Colonic mucosa (tissue), 4 donors: ENCODE measurements around the gene PTTG1IP2. TPM values are rescaled to one million over a fixed set of nuclear protein-coding genes. Genes with fewer than 3 reads are reported as not detected.

Experiments
- DNase-seq: peaks from one replicate; pipeline ENCODE4 v3.0.0-alpha.2; 2020
- H3K27ac ChIP-seq: fragments of 200-600 bp; one replicate; pipeline ENCODE4 v1.8.0; 2021
- H3K27me3 ChIP-seq: fragments of 200-600 bp; one replicate; pipeline ENCODE4 v1.8.0; 2021
- H3K36me3 ChIP-seq: fragments of 200-600 bp; one replicate; pipeline ENCODE4 v1.8.0; 2021
- H3K4me1 ChIP-seq: fragments of 200-600 bp; one replicate; pipeline ENCODE4 v1.8.0; 2021; ENCODE audit warnings: mild to moderate bottlenecking
- H3K4me3 ChIP-seq: fragments of 200-600 bp; one replicate; pipeline ENCODE4 v1.8.0; 2021
- H3K9ac ChIP-seq, 2 donors: one replicate each; pipeline ENCODE4 v1.7.0; 2013; ENCODE audit warnings: control low read depth in 2 of 2, low read depth in 2 of 2, low read length in 2 of 2
- H3K9me3 ChIP-seq: fragments of 200-600 bp; one replicate; pipeline ENCODE4 v1.8.0; 2021
- intact Hi-C: fragments of 100-400 bp; cut with DNase I; formaldehyde crosslinking; loops from one replicate; pipeline ENCODE4 v1.14.1; 2022
- total RNA-seq, 2 donors: library from RNA; stranded (reverse); fragmentation: NEBNext Ultra II Directional in 1 of 2; extraction: Animal tissue kit (Norgen Biotek cat#: 25700) in 1 of 2; gene quantifications; one replicate each; pipeline ENCODE4 v1.2.1, GENCODE V29; 2021
- TF ChIP-seq, protein P1 (sequence below): fragments of 200-600 bp; IDR thresholded peaks from one replicate; pipeline ENCODE4 v1.8.0; 2022; ENCODE audit warnings: antibody characterized with exemption, mild to moderate bottlenecking
- donor health status: healthy.
- donor health status: DM: no; HTN: no; CAD: no.
- donor health status: DM: no; HTN: no; CAD: no.

Gene PTTG1IP2
- total RNA-seq, 2 donors from 2014 or later, result not detected

DNA sequence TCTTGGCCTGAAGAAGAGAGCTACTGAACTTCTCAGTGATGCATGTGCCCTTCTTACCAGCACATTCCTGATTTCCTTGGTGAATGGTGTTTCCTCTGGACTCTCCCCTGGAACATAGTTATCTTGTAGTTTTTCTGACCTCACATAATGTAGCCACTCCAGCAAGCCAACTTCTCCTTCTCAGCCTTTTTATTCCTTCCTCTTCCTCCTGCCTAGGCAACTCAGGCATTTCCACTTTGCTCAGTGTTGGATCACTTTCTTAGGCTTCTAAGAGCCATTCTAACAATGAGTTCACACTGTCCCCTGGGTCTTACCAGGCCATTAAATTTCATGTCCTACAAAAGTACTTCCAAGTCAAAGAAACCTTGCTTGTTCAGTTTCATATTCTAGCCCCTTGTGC is 3.6 kb upstream of the PTTG1IP2 start:
- intact Hi-C loops, result no loop called here
- Histone ChIP-seq H3K4me3 (no peak overlapping the region), H3K9me3 (no peaks in the 10 kb centered on the region), H3K36me3 (no peaks in the 10 kb centered on the region), H3K27ac (no peak overlapping the region), H3K27me3 (no peaks in the 10 kb centered on the region), H3K4me1 (no peaks in the 10 kb centered on the region), H3K9ac (no peak overlapping the region)
- TF ChIP-seq, protein P1, sequence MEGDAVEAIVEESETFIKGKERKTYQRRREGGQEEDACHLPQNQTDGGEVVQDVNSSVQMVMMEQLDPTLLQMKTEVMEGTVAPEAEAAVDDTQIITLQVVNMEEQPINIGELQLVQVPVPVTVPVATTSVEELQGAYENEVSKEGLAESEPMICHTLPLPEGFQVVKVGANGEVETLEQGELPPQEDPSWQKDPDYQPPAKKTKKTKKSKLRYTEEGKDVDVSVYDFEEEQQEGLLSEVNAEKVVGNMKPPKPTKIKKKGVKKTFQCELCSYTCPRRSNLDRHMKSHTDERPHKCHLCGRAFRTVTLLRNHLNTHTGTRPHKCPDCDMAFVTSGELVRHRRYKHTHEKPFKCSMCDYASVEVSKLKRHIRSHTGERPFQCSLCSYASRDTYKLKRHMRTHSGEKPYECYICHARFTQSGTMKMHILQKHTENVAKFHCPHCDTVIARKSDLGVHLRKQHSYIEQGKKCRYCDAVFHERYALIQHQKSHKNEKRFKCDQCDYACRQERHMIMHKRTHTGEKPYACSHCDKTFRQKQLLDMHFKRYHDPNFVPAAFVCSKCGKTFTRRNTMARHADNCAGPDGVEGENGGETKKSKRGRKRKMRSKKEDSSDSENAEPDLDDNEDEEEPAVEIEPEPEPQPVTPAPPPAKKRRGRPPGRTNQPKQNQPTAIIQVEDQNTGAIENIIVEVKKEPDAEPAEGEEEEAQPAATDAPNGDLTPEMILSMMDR, result no peak
- no peak for DNase-seq

DNA sequence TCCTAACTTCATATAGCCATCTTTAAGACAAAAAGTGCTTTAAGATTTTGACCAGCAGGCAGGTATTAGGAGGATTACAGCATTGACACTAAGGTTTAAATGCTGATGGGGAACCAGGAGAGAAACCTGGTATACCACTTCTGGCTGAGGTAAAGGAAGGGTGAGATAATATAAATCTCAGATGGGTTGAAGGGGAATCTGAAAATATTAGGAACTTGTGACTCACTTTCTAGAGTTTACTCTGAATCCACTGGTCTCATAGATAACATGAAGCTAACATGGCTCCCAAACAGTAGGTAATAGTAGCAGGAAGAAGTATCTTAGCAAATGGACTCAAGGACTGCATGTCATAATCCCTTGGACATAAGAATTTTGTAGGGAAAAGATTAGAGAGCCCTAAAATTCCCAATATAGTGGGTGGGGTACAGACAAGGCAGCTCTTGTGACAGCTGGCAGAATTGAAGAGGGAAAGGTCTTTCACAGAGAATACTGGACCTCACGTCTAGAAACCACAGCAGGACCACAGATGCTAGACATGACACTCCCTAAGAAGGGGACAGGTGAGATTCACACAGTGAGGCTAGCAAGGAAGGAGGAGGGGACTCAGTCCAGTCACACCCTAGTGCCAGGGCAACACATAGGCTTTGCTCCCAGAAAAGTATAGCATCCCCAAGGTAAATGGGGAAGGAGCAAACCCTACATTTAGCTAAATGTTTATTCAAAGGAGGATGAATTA is 3.5 kb downstream of the PTTG1IP2 start:
- no peaks in the 10 kb centered on the region for H3K27me3 ChIP-seq
- no peak overlapping the region for H3K27ac ChIP-seq
- no peak overlapping the region for H3K4me3 ChIP-seq

DNA sequence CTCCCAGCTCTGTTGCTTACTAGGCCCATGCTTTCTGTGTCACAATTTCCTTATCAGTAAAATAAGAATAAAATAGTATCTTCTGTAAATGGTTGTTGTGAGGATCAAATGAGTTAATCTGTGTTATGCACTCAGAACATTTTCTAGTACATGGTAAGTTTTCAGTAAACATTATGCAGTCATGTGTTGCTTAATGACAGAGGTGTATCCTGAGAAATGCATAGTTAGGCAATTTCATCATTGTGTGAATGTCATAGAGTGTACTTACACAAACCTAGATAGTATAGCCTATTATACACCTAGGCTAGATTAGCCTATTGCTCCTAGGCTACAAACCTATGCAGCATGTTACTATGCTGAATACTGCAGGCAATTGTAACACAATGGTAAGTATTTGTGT is 4.4 kb downstream of the PTTG1IP2 start:
- H3K4me3 ChIP-seq, result no peak overlapping the region
- no peaks in the 10 kb centered on the region for H3K4me1 ChIP-seq
- intact Hi-C loops, result no loop called here
- no peaks in the 10 kb centered on the region for H3K27me3 ChIP-seq
- no peaks in the 10 kb centered on the region for H3K9me3 ChIP-seq
- H3K27ac ChIP-seq, result no peak overlapping the region
- no peaks in the 10 kb centered on the region for H3K36me3 ChIP-seq
- TF ChIP-seq, protein P1, result no peak
- DNase-seq, result no peak
- no peak overlapping the region for H3K9ac ChIP-seq

More for the DNA sequence above, 3.5 kb downstream of the PTTG1IP2 start:
- Histone ChIP-seq H3K9me3 (no peaks in the 10 kb centered on the region), H3K4me1 (no peaks in the 10 kb centered on the region), H3K36me3 (no peaks in the 10 kb centered on the region), H3K9ac (no peak overlapping the region)
- intact Hi-C loops, result no loop called here
- no peak for DNase-seq
- TF ChIP-seq, protein P1, result no peak

DNA sequence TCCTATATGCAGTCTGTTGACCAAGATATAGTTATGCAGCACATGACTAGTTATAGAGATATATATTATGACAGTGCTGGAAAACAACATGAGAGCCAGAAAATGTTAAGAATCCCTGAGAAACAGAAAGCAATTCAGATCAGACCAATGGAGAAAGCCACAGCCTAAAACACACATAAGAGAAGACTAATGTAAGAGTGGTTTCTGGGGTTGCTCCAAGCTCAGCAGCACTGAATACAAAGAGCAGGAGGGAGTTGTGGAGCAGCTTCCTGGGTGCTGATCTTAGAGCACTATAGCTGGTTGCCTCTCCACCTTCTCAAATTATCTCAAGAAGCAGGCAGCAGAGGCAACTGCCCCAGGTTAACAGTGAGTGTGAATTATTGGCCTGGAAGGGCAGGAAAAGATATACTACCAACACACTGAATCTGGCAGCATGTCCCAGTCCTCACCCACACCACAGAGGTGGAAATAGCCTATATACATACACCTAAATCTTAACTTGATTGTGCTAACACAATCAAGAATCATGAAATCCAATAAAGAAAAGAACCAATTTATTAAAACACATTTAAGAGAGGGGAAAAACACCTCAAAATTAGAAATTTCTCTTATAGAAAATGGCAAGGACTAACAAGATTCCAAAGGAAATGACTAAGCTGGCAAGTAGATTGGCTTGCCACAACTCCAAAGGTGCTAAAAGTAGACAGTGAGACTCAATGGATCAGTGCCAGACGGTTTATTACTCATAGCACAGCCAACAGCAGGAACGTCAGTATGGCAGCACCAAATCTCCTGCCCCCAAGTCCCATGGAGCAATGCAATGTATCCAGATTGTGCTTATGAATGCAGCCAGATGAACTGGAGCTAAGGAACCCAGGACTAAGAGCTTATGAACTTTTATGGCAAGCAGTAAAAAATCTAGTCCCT is 5.1 kb downstream of the PTTG1IP2 start:
- intact Hi-C loops, result no loop called here
- H3K36me3 ChIP-seq, result no peaks in the 10 kb centered on the region
- no peak overlapping the region for H3K27ac ChIP-seq
- H3K4me3 ChIP-seq, result no peak overlapping the region
- no peaks in the 10 kb centered on the region for H3K27me3 ChIP-seq
- H3K9ac ChIP-seq, result no peak overlapping the region
- DNase-seq, result no peak
- no peaks in the 10 kb centered on the region for H3K9me3 ChIP-seq
- TF ChIP-seq, protein P1, result no peak
- no peaks in the 10 kb centered on the region for H3K4me1 ChIP-seq

DNA sequence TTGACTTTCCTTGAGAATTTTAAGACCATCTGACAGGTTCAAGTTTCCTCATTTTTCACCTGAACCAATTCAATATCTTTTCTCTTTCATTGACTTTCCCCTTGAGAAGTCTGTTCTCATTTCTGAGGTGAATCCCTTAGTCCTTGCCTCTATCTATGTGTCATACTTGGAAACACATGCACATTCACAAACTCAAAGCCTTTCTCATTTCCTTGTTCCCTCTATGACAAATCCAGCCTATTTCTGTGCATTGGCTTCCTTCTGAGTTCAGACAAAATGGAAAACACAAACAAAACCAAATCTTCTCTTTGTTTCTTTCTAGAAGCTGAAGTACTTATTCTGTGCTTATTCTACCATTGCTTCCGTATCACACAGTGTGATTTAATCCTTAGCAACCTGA is 13.8 kb downstream of the PTTG1IP2 start:
- Histone ChIP-seq H3K27me3 (no peaks in the 10 kb centered on the region), H3K9me3 (no peaks in the 10 kb centered on the region), H3K4me1 (no peaks in the 10 kb centered on the region), H3K9ac (no peak overlapping the region), H3K36me3 (no peaks in the 10 kb centered on the region), H3K4me3 (no peak overlapping the region), H3K27ac (no peak overlapping the region)
- DNase-seq, result no peak
- TF ChIP-seq, protein P1, result no peak
- intact Hi-C loops, result no loop called here
